K562 (cell line): ENCODE measurements around the gene ERGIC1. TPM values are rescaled to one million over a fixed set of nuclear protein-coding genes. Genes with fewer than 3 reads are reported as not detected.

Experiments used
- ATAC-seq: fragments of 200-7000 bp; cut with Tn5 transposase; 3 replicates; pipeline ENCODE4 v1.9.1; 2020; ENCODE audit warnings: moderate library complexity
- BruUV-seq: library from RNA; stranded (reverse); fragments of 400-500 nt; replicated peaks from 2 replicates; lab custom pipeline; 2021; lab: Mats Ljungman, UMichigan
- CTCF ChIA-PET: fragments of 300-600 bp; formaldehyde crosslinking; extraction: SDS; loops from one replicate; lab custom pipeline; 2021; ENCODE audit warnings: low intra/inter-chr PET ratio; lab: Yijun Ruan, JAX
- POLR2A ChIA-PET: fragments of 300-600, 350-650 bp; sonication (Branson Sonifier 250); formaldehyde crosslinking; extraction: SDS; loops from one replicate; lab custom pipeline; 2021; ENCODE audit warnings: antibody characterized with exemption, inconsistent platforms; lab: Yijun Ruan, JAX
- DNase-seq, 4 experiments: peaks; one replicate each; pipeline versions ENCODE4 v3.0.0 to v3.0.0-alpha.2; 2011 to 2018; ENCODE audit warnings: low spot score in 3 of 4, mixed read lengths in 3 of 4; ENCODE audit errors: extremely low read depth in 1 of 4
- FAIRE-seq: peaks from 2 replicates; lab custom pipeline; 2011; peaks lifted over from hg19 to GRCh38; lab: Jason Lieb, UNC
- H2AFZ ChIP-seq: 2 replicates; pipeline ENCODE4 v1.6.0; 2011; ENCODE audit warnings: low read depth, low read length, control low read depth, inconsistent platforms
- H3K27ac ChIP-seq: fragments of 200-600 bp; 3 replicates; pipeline ENCODE4 v1.8.0; 2011; ENCODE audit warnings: low read depth, mild to moderate bottlenecking, control low read depth, inconsistent platforms, low read length, moderate library complexity, mixed read lengths; ENCODE audit errors: extremely low read depth
- H3K27me3 ChIP-seq, 2 experiments: fragments of 300-600 bp in 1 of 2; 2 replicates in 1 of 2; 3 replicates in 1 of 2; pipeline versions ENCODE4 v1.6.0 to v1.8.0; 2011; ENCODE audit warnings: inconsistent platforms in 2 of 2, low read length in 2 of 2, mild to moderate bottlenecking in 1 of 2, mixed read lengths in 1 of 2, moderate library complexity in 1 of 2; ENCODE audit not compliant: control insufficient read depth in 2 of 2, insufficient read depth in 2 of 2
- H3K36me3 ChIP-seq: fragments of 300-600 bp; 3 replicates; pipeline ENCODE4 v1.8.0; 2011; ENCODE audit warnings: mild to moderate bottlenecking, low read length, inconsistent platforms; ENCODE audit not compliant: control insufficient read depth, insufficient read depth
- H3K4me1 ChIP-seq, 2 experiments: fragments of 200-600 bp in 1 of 2; replicated peaks in 1 of 2; 2 replicates in 1 of 2; 3 replicates in 1 of 2; pipeline versions ENCODE4 v1.5.1 to v1.8.0; 2011; ENCODE audit warnings: inconsistent platforms in 2 of 2, low read length in 2 of 2, mild to moderate bottlenecking in 1 of 2, mixed read lengths in 1 of 2, moderate library complexity in 1 of 2; ENCODE audit not compliant: control insufficient read depth in 2 of 2, insufficient read depth in 2 of 2
- H3K4me2 ChIP-seq: 2 replicates; pipeline ENCODE4 v1.6.1; 2011; ENCODE audit warnings: low read length, control low read depth, inconsistent platforms, mixed read lengths; ENCODE audit not compliant: insufficient read depth
- H3K4me3 ChIP-seq: fragments of 200-600 bp; sonication (generic), shearing (Covaris generic); 2 replicates; pipeline ENCODE4 v1.5.1; 2016; ENCODE audit warnings: control low read depth, inconsistent platforms
- H3K79me2 ChIP-seq: fragments of 200-600 bp; 3 replicates; pipeline ENCODE4 v1.8.0; 2011; ENCODE audit warnings: low read length, inconsistent platforms; ENCODE audit not compliant: control insufficient read depth, insufficient read depth
- H3K9ac ChIP-seq, 2 experiments: 2 replicates each; pipeline versions ENCODE4 v1.6.0 to v1.6.1; 2011; ENCODE audit warnings: low read depth in 2 of 2, low read length in 2 of 2, control low read depth in 1 of 2, inconsistent platforms in 1 of 2, mild to moderate bottlenecking in 1 of 2, mixed read lengths in 1 of 2; ENCODE audit not compliant: insufficient read depth in 1 of 2
- H3K9me1 ChIP-seq: one replicate; pipeline ENCODE4 v1.6.0; 2011; ENCODE audit warnings: inconsistent platforms, mild to moderate bottlenecking, low read length, moderate library complexity; ENCODE audit not compliant: control insufficient read depth, insufficient read depth
- H3K9me3 ChIP-seq: replicated peaks from 2 replicates; pipeline ENCODE4 v1.5.1; 2011; ENCODE audit warnings: low read depth, low read length, inconsistent platforms; ENCODE audit not compliant: control insufficient read depth, insufficient read depth
- H4K20me1 ChIP-seq: replicated peaks from 2 replicates; pipeline ENCODE4 v1.6.1; 2011; ENCODE audit warnings: low read length, inconsistent platforms, mixed read lengths; ENCODE audit not compliant: control insufficient read depth, insufficient read depth
- POLR3A ChIP-seq: IDR thresholded peaks from 2 replicates; pipeline ENCODE4 v1.6.1; 2011; ENCODE audit warnings: borderline replicate concordance, mild to moderate bottlenecking, moderate library complexity; ENCODE audit not compliant: insufficient read length, insufficient read depth; ENCODE audit errors: extremely low read depth
- PURB ChIP-seq: sonication (generic); formaldehyde crosslinking; IDR thresholded peaks from 2 replicates; pipeline ENCODE4 v1.9.0; 2021; ENCODE audit warnings: low read depth, mild to moderate bottlenecking, missing genetic modification reagents
- RBM25 ChIP-seq: fragments of 200-400 bp; formaldehyde crosslinking; IDR thresholded peaks from 2 replicates; pipeline ENCODE4 v1.6.1; 2018; ENCODE audit warnings: low read length, low read depth, moderate library complexity; ENCODE audit not compliant: severe bottlenecking
- ZEB2 ChIP-seq: fragments of 450-650 bp; IDR thresholded peaks from 2 replicates; pipeline ENCODE4 v1.6.1; 2016
- ZNF280A ChIP-seq: fragments of 450-650 bp; IDR thresholded peaks from 2 replicates; pipeline ENCODE4 v1.6.1; 2018; ENCODE audit warnings: mild to moderate bottlenecking, low read depth; ENCODE audit not compliant: partially characterized antibody
- ZNF561 ChIP-seq: fragments of 450-650 bp; formaldehyde crosslinking; conservative IDR thresholded peaks from 2 replicates; pipeline ENCODE4 v1.4.0; 2020; ENCODE audit warnings: mild to moderate bottlenecking, moderate library complexity
- WGBS: fragments of 100-300 bp; shearing (Covaris generic); methylation state at CpG from one replicate; pipeline ENCODE4 v1.1.6; 2016; ENCODE audit warnings: low coverage, mixed read lengths; ENCODE audit not compliant: insufficient coverage; ENCODE audit errors: missing lambda C conversion rate; 5-methylcytosine and 5-hydroxymethylcytosine counted together
- in situ Hi-C: fragments of 300-500 bp; cut with MboI; formaldehyde crosslinking; loops from 4 replicates; pipeline ENCODE4 v1.15.0; 2018; ENCODE audit warnings: inconsistent platforms, mixed read lengths
- intact Hi-C: fragments of 100-400 bp; cut with micrococcal nuclease; formaldehyde crosslinking; loops from 2 replicates; pipeline ENCODE4 v1.14.2; 2022
- polyA plus RNA-seq, 8 experiments: library from polyadenylated mRNA; depleted of rRNA in 4 of 8; stranded (reverse) in 5 of 8; unstranded in 3 of 8; fragments of >200 nt; fragmentation: Nextera tagmentation in 2 of 8; fragmentation: Illumina TruSeq in 1 of 8; extraction: Ambion mirVana in 2 of 8; extraction: Trizol in 1 of 8; gene quantifications; 2 replicates each; pipeline versions ENCODE4 v1.2.1 to v1.2.3, GENCODE V29; 2011 to 2014; ENCODE audit warnings: inconsistent platforms in 1 of 8, missing spikeins in 1 of 8
- total RNA-seq, 7 experiments: library from RNA; depleted of rRNA in 6 of 7; stranded (reverse); fragments of >200 nt in 6 of 7; fragmentation: Illumina TruSeq in 2 of 7; extraction: Trizol in 2 of 7; gene quantifications; 2 replicates each; pipeline versions ENCODE4 v1.2.1 to v1.2.3, GENCODE V29; 2011 to 2021; ENCODE audit warnings: low replicate concordance in 1 of 7

The ERGIC1 gene
- total and polyA plus RNA-seq, 9 of the 15 experiments (the other 6 are each of a cell fraction or from before 2014, with no cell fraction given): 5.5 to 68.4 (median 36.4) TPM

- H3K79me2 ChIP-seq: no peaks in the 10 kb centered on the region
- H3K4me1 ChIP-seq: peaks cover 0 to 5% of the 10 kb centered on the region in 2 experiments; a peak in 1 of 5 replicates
- DNase-seq (no peak), FAIRE-seq (no peak), ATAC-seq (no peak)
- no peaks in the 10 kb centered on the region for H3K27me3 ChIP-seq
- intact Hi-C loops (loop anchor here (10.0 kb wide), 1 partner anchor 458 kb away; no protein-coding TSS in a partner anchor), in situ Hi-C loops (no loop called here)
- CTCF ChIA-PET: interaction anchor here (1.1 to 4.0 kb wide), 5 partner anchors 163 to 236 kb away, joined by 3 to 60 read pairs (median 6); no protein-coding TSS in a partner anchor
- H2AFZ ChIP-seq: no peak overlapping the region
- 60% methylated on average over 4 of the region's 4 CpGs for WGBS
- no peaks in the 10 kb centered on the region for H3K9me1 ChIP-seq
- no peak overlapping the region for H3K27ac ChIP-seq
- H4K20me1 ChIP-seq: no peaks in the 10 kb centered on the region
- peaks cover 6% of the 10 kb centered on the region; the same call in 1 of the 3 replicates for H3K36me3 ChIP-seq
- TF ChIP-seq ZNF280A (no peak), RBM25 (peak; percentile 85), PURB (no peak), ZNF561 (CRISPR knock-in tag) (no peak), ZEB2 (no peak), POLR3A (no peak)
- H3K4me3 ChIP-seq: no peak overlapping the region
- BruUV-seq: no TSS peak
- no peak overlapping the region for H3K4me2 ChIP-seq
- no peak overlapping the region for H3K9ac ChIP-seq
- no peaks in the 10 kb centered on the region for H3K9me3 ChIP-seq
- POLR2A ChIA-PET: interaction anchor here (0.8 to 1.8 kb wide), 4 partner anchors 162 to 164 kb away, joined by 3 to 18 read pairs (median 4); partner anchors contain the start of gene DUSP1
Observed at GRCh38 chr5:172933238-172933637, 99.2 kb downstream of the ERGIC1 start.
